ENCODE data around the gene CCN5. TPM values are rescaled to one million over a fixed set of nuclear protein-coding genes. Genes with fewer than 3 reads are reported as not detected.

The CCN5 gene
- total RNA-seq, 1 donor from 2014 or later: 134 TPM

DNA sequence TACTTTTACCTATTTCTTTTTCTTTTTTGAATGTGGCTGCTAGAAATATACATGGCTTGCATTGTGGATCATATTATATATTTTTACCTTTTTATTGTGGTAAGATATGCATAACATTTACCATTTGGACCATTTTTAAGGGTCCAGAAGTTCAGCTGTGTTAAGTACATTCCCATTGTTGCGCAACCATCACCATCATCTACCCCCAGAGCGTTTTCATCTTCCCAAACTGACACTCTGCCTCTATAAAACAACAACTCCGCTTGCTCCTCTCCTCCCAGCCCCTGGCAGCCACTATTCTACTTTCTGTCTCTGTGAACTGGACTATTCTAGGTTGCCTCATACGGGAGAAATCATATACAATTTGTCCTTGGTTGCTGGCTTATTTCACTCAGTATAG, 28.2 kb upstream of the CCN5 start:
- H3K9me3 ChIP-seq: no peaks in the 10 kb centered on the region
- no peaks in the 10 kb centered on the region for H3K36me3 ChIP-seq
- H3K4me3 ChIP-seq: no peak overlapping the region
- intact Hi-C loops (cut with DNase I): loop anchor here (10.0 kb wide), 1 partner anchor 178 kb away; no protein-coding TSS in a partner anchor
- no peaks in the 10 kb centered on the region for H3K27me3 ChIP-seq
- peak overlapping the region; percentile 39 for H3K27ac ChIP-seq
- TF ChIP-seq POLR2A (IDR thresholded peaks at IDR 0.05) (no peak), POLR2AphosphoS5 (IDR thresholded peaks at IDR 0.05; ENCODE audit: insufficient read depth in 1 of 2, low read depth in 1 of 2) (no peak)
- TF ChIP-seq, protein P1, sequence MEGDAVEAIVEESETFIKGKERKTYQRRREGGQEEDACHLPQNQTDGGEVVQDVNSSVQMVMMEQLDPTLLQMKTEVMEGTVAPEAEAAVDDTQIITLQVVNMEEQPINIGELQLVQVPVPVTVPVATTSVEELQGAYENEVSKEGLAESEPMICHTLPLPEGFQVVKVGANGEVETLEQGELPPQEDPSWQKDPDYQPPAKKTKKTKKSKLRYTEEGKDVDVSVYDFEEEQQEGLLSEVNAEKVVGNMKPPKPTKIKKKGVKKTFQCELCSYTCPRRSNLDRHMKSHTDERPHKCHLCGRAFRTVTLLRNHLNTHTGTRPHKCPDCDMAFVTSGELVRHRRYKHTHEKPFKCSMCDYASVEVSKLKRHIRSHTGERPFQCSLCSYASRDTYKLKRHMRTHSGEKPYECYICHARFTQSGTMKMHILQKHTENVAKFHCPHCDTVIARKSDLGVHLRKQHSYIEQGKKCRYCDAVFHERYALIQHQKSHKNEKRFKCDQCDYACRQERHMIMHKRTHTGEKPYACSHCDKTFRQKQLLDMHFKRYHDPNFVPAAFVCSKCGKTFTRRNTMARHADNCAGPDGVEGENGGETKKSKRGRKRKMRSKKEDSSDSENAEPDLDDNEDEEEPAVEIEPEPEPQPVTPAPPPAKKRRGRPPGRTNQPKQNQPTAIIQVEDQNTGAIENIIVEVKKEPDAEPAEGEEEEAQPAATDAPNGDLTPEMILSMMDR (IDR thresholded peaks at IDR 0.05): no peak
- peaks cover 25% of the 10 kb centered on the region for H3K4me1 ChIP-seq
- no peak for DNase-seq (ENCODE audit: extremely low spot score in 2 of 2)

DNA sequence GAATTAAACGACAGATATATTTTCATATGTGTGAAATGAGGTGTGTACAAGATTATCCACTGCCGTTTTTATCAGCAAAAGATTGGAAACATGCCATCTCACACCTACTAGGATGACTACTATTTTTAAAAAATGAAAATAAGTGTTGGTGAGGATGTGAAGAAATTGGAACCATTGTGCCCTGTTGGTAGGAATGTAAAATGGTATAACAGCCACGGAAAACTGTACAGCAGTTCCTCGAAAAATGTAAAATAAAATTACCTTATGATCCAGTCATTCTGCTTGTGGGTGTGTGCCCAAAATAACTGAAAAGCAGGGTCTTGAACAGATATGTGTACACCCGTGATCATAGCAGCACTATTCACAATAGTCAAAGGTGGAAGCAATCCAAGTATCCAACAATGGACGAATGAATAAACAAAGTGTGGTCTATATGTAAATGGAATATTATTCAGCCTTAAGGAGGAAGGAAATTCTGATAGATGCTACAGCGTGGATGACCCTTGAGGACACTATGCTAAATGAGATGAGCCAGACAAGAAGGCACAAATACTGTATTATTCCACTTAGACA, 27.0 kb upstream of the CCN5 start:
- H3K9me3 ChIP-seq: no peaks in the 10 kb centered on the region
- peaks cover 37% of the 10 kb centered on the region for H3K4me1 ChIP-seq
- peak overlapping the region; percentile 39 for H3K27ac ChIP-seq
- TF ChIP-seq POLR2A (IDR thresholded peaks at IDR 0.05) (no peak), POLR2AphosphoS5 (IDR thresholded peaks at IDR 0.05; ENCODE audit: insufficient read depth in 1 of 2, low read depth in 1 of 2) (no peak)
- TF ChIP-seq, protein P1 (IDR thresholded peaks at IDR 0.05): no peak
- no peak overlapping the region for H3K4me3 ChIP-seq
- H3K36me3 ChIP-seq: no peaks in the 10 kb centered on the region
- H3K27me3 ChIP-seq: no peaks in the 10 kb centered on the region
- intact Hi-C loops (cut with DNase I): loop anchor here (10.0 kb wide), 1 partner anchor 177 kb away; no protein-coding TSS in a partner anchor
- DNase-seq (ENCODE audit: extremely low spot score in 2 of 2): no peak

DNA sequence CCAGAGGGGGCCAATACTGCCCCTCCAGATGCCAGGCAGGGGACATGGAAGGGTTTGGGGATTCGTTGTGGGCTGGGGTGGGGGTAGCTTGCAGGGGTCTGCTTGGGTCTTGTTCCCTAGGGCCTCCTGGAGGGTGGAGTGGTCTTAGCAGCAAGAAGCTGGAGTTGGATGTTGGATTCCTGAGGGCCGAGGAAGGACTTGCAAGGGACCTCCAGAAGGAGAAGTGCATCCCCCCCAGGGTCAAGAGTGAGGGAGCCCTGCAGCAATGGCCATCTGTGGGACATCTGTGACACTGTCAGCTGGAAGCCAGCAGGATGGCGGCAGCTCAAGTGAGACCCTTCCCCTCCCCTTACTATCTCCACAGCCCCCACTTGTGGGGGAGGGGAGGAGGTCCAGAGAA, 25.4 kb upstream of the CCN5 start:
- no peaks in the 10 kb centered on the region for H3K36me3 ChIP-seq
- no peak for DNase-seq (ENCODE audit: extremely low spot score in 2 of 2)
- TF ChIP-seq, protein P1 (IDR thresholded peaks at IDR 0.05): no peak
- no peak for TF ChIP-seq POLR2AphosphoS5 (IDR thresholded peaks at IDR 0.05; ENCODE audit: insufficient read depth in 1 of 2, low read depth in 1 of 2)
- no peak for TF ChIP-seq POLR2A (IDR thresholded peaks at IDR 0.05)
- no peaks in the 10 kb centered on the region for H3K9me3 ChIP-seq
- no peaks in the 10 kb centered on the region for H3K27me3 ChIP-seq
- no peak overlapping the region for H3K4me3 ChIP-seq
- intact Hi-C loops (cut with DNase I): loop anchor here (10.0 kb wide), 1 partner anchor 175 kb away; no protein-coding TSS in a partner anchor
- peak overlapping the region; percentile 86 for H3K27ac ChIP-seq
- H3K4me1 ChIP-seq: peaks cover 53% of the 10 kb centered on the region

DNA sequence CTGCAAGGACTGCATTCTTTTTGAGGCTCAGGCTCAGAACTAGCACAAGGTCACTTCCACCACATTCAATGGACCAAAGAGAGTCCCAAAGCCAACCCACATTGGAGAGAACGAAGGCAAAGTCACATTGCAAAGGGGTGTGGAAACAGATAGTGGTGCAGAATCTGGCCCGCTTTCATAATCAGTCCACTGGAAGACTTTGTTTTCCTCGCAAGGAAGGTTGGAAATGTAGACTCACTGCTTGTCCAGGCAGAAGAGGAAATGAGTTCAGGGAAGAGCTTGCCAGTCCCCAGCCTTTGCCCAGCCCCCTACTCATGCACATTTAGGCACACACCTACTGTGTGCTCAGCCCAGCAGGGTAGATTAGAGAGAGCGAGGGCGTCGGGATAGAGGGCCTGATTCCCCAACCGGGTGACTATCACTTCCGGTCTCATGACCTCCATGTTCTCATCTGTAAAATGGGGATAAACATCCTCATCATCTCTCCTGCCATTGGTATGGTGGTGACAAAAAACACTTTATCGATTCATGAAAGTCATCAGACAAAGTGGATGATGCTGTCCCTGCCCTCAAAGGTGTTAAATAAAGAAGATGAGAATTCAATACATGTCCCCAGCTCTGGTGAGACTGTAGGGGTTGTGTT, 24.3 kb upstream of the CCN5 start:
- peak overlapping the region; percentile 86 for H3K27ac ChIP-seq

More for the DNA sequence above, 24.3 kb upstream of the CCN5 start:
- Histone ChIP-seq H3K9me3 (no peaks in the 10 kb centered on the region), H3K4me1 (peaks cover 64% of the 10 kb centered on the region), H3K36me3 (no peaks in the 10 kb centered on the region), H3K4me3 (no peak overlapping the region), H3K27me3 (no peaks in the 10 kb centered on the region)
- DNase-seq (ENCODE audit: extremely low spot score in 2 of 2): no peak
- TF ChIP-seq POLR2A (IDR thresholded peaks at IDR 0.05) (no peak), POLR2AphosphoS5 (IDR thresholded peaks at IDR 0.05; ENCODE audit: insufficient read depth in 1 of 2, low read depth in 1 of 2) (no peak)
- TF ChIP-seq, protein P1 (IDR thresholded peaks at IDR 0.05): no peak
- intact Hi-C loops (cut with DNase I): no loop called here

All from vagina (tissue), 2 donors.